ENCODE measurements around the gene CDH1.

CDH1 gene

GRCh38 chr16:68756239-68756915, 19.3 kb downstream of the CDH1 start:
- H3K36me3 ChIP-seq (ENCODE audit: control insufficient read depth, insufficient read depth, low read length), result no peaks in the 10 kb centered on the region
- H3K27me3 ChIP-seq (replicated peaks; ENCODE audit: control insufficient read depth, insufficient read depth, low read length), result no peaks in the 10 kb centered on the region
- peak overlapping the region; percentile 23; the same call in 1 of the 2 replicates for H3K4me3 ChIP-seq (replicated peaks; ENCODE audit: low read depth, low read length)
- DNase-seq (ENCODE audit: extremely low read depth, insufficient read length), result peak; percentile 81
- TF ChIP-seq CTCF (IDR thresholded peaks at IDR 0.05; ENCODE audit: insufficient read depth, low read length, poor library complexity, severe bottlenecking), result no peak

GRCh38 chr16:68757625-68757935, 20.5 kb downstream of the CDH1 start:
- H3K36me3 ChIP-seq (ENCODE audit: control insufficient read depth, insufficient read depth, low read length), result no peaks in the 10 kb centered on the region
- no peaks in the 10 kb centered on the region for H3K27me3 ChIP-seq (replicated peaks; ENCODE audit: control insufficient read depth, insufficient read depth, low read length)
- peak overlapping the region; percentile 35 for H3K4me3 ChIP-seq (replicated peaks; ENCODE audit: low read depth, low read length)
- no peak for TF ChIP-seq CTCF (IDR thresholded peaks at IDR 0.05; ENCODE audit: insufficient read depth, low read length, poor library complexity, severe bottlenecking)
- DNase-seq (ENCODE audit: extremely low read depth, insufficient read length), result no peak

- DNase-seq (ENCODE audit: extremely low read depth, insufficient read length), result no peak
- no peaks in the 10 kb centered on the region for H3K27me3 ChIP-seq (replicated peaks; ENCODE audit: control insufficient read depth, insufficient read depth, low read length)
- no peak for TF ChIP-seq CTCF (IDR thresholded peaks at IDR 0.05; ENCODE audit: insufficient read depth, low read length, poor library complexity, severe bottlenecking)
- H3K4me3 ChIP-seq (replicated peaks; ENCODE audit: low read depth, low read length), result no peak overlapping the region; the same call in 1 of the 2 replicates
- H3K36me3 ChIP-seq (ENCODE audit: control insufficient read depth, insufficient read depth, low read length), result no peaks in the 10 kb centered on the region
Observed at GRCh38 chr16:68759062-68759461, 22.0 kb downstream of the CDH1 start.

GRCh38 chr16:68760671-68761275, 23.7 kb downstream of the CDH1 start:
- peak overlapping the region; percentile 21 for H3K4me3 ChIP-seq (replicated peaks; ENCODE audit: low read depth, low read length)
- no peaks in the 10 kb centered on the region for H3K36me3 ChIP-seq (ENCODE audit: control insufficient read depth, insufficient read depth, low read length)
- TF ChIP-seq CTCF (IDR thresholded peaks at IDR 0.05; ENCODE audit: insufficient read depth, low read length, poor library complexity, severe bottlenecking), result no peak
- peak; percentile 76 for DNase-seq (ENCODE audit: extremely low read depth, insufficient read length)
- H3K27me3 ChIP-seq (replicated peaks; ENCODE audit: control insufficient read depth, insufficient read depth, low read length), result no peaks in the 10 kb centered on the region

GRCh38 chr16:68762996-68763756, 26.1 kb downstream of the CDH1 start:
- DNase-seq (ENCODE audit: extremely low read depth, insufficient read length), result no peak
- Histone ChIP-seq H3K36me3 (ENCODE audit: control insufficient read depth, insufficient read depth, low read length) (no peaks in the 10 kb centered on the region), H3K27me3 (replicated peaks; ENCODE audit: control insufficient read depth, insufficient read depth, low read length) (no peaks in the 10 kb centered on the region), H3K4me3 (replicated peaks; ENCODE audit: low read depth, low read length) (no peak overlapping the region)
- TF ChIP-seq CTCF (IDR thresholded peaks at IDR 0.05; ENCODE audit: insufficient read depth, low read length, poor library complexity, severe bottlenecking), result no peak
